Heart left ventricle (tissue), 13 donors: ENCODE results near the gene ZNF554.

ENCODE experiments used
- CTCF ChIP-seq, 12 donors: fragments of 200-600 bp; sonication (generic) in 4 of 12; IDR thresholded peaks; one replicate each; pipeline versions ENCODE4 v1.5.0 to v1.8.0; 2018 to 2022; ENCODE audit warnings: antibody characterized with exemption in 12 of 12, mild to moderate bottlenecking in 5 of 12
- POLR2A ChIP-seq, 2 donors: fragments of 450-650 bp; IDR thresholded peaks; one replicate each; pipeline ENCODE4 v1.6.1; 2017; ENCODE audit warnings: antibody characterized with exemption in 2 of 2, mild to moderate bottlenecking in 2 of 2, moderate library complexity in 2 of 2
- donor health status: ischemic (EF 13 %, LVEDD 7.1; RV severe dilation, severe dysfunction).
- donor health status: DM: no; HTN: yes; CAD: no.
- donor health status: DM: no; HTN: no; CAD: no.
- donor health status: ischemic (EF 25% LVEDD 6.9; RV normal size, moderate dysfunction).
- donor health status: ischemic (EF 25% LVEDD 5.7; RV mildly dilated, moderate dysfunction).
- donor health status: ischemic (EF 35%, LVEDD 5.7; RV mildly dilated, moderate dysfunction).
- donor health status: nonischemic (EF 11% LVEDD 7.7; RV severe dilation, severe dysfunction).
- donor health status: DM: yes; HTN: yes; CAD: no.
- donor health status: PGD.
- donor health status: ischemic (EF 29% LVEDD 5.4; RV normal size, mild dysfunction).
- donor health status: nonischemic (EF 23%, LVEDD 6.1; RV moderate dilation, normal function).

GRCh38 chr19:2779121-2779740, 40.4 kb upstream of the ZNF554 start:
- no peak for TF ChIP-seq CTCF (IDR thresholded peaks at IDR 0.05)
- TF ChIP-seq POLR2A (IDR thresholded peaks at IDR 0.05): no peak
